DND-41 (cell line): ENCODE data around the gene LDAF1.

ENCODE experiments used
- ATAC-seq: fragments of 200-7000 bp; cut with Tn5 transposase; 3 replicates; pipeline ENCODE4 v1.9.1; 2021; ENCODE audit warnings: low read depth; ENCODE audit not compliant: insufficient read depth
- DNase-seq: peaks from one replicate; pipeline ENCODE4 v3.0.0-alpha.2; 2020
- H2AFZ ChIP-seq: 2 replicates; pipeline ENCODE4 v1.6.0; 2012; ENCODE audit warnings: low read depth, low read length
- H3K27ac ChIP-seq: 2 replicates; pipeline ENCODE4 v1.5.1; 2012; ENCODE audit warnings: low read length, inconsistent platforms
- H3K27me3 ChIP-seq: fragments of 200-600 bp; sonication (generic); 2 replicates; pipeline ENCODE4 v1.6.0; 2012; ENCODE audit warnings: low read length, mild to moderate bottlenecking, inconsistent platforms; ENCODE audit not compliant: insufficient read depth, poor library complexity
- H3K36me3 ChIP-seq: 2 replicates; pipeline ENCODE4 v1.5.1; 2012; ENCODE audit warnings: low read length, inconsistent platforms; ENCODE audit not compliant: insufficient read depth
- H3K4me1 ChIP-seq: 2 replicates; pipeline ENCODE4 v1.5.1; 2012; ENCODE audit warnings: mild to moderate bottlenecking, low read length; ENCODE audit not compliant: insufficient read depth
- H3K4me2 ChIP-seq: 2 replicates; pipeline ENCODE4 v1.6.0; 2012; ENCODE audit warnings: mild to moderate bottlenecking, moderate library complexity, low read length, inconsistent platforms; ENCODE audit not compliant: insufficient read depth
- H3K4me3 ChIP-seq, 2 experiments: fragments of 200-600 bp in 1 of 2; shearing (Covaris generic) in 1 of 2; 2 replicates each; pipeline ENCODE4 v1.5.1; 2012 to 2016; ENCODE audit warnings: inconsistent platforms in 2 of 2, low read length in 2 of 2, mild to moderate bottlenecking in 2 of 2, low read depth in 1 of 2, moderate library complexity in 1 of 2
- H3K79me2 ChIP-seq: 2 replicates; pipeline ENCODE4 v1.6.0; 2012; ENCODE audit warnings: low read length, inconsistent platforms; ENCODE audit not compliant: insufficient read depth
- H3K9ac ChIP-seq: 2 replicates; pipeline ENCODE4 v1.6.0; 2012; ENCODE audit warnings: low read depth, mild to moderate bottlenecking, inconsistent platforms, low read length, moderate library complexity
- H3K9me3 ChIP-seq: 2 replicates; pipeline ENCODE4 v1.5.1; 2012; ENCODE audit warnings: low read length, moderate library complexity, mild to moderate bottlenecking, inconsistent platforms; ENCODE audit not compliant: insufficient read depth, severe bottlenecking
- H4K20me1 ChIP-seq: 2 replicates; pipeline ENCODE4 v1.6.0; 2012; ENCODE audit warnings: low read length; ENCODE audit not compliant: insufficient read depth
- CTCF ChIP-seq: IDR thresholded peaks from 2 replicates; pipeline ENCODE4 v1.5.1; 2012; ENCODE audit warnings: borderline replicate concordance, low read length, moderate library complexity, mild to moderate bottlenecking; ENCODE audit not compliant: poor library complexity, severe bottlenecking; ENCODE audit errors: extremely low read depth
- EZH2 ChIP-seq: IDR thresholded peaks from 3 replicates; pipeline ENCODE4 v1.6.1; 2012; ENCODE audit warnings: borderline replicate concordance, low read depth, mild to moderate bottlenecking, moderate library complexity, low read length, inconsistent platforms; ENCODE audit not compliant: severe bottlenecking

The LDAF1 gene

GRCh38 chr16:21197621-21198020 lies 39.1 kb downstream of the LDAF1 start:
- ATAC-seq: no peak
- no peak for TF ChIP-seq CTCF
- TF ChIP-seq EZH2: no peak

GRCh38 chr16:21199607-21200218 lies 41.2 kb downstream of the LDAF1 start:
- no peaks in the 10 kb centered on the region for H3K9me3 ChIP-seq
- H3K4me1 ChIP-seq: no peaks in the 10 kb centered on the region
- peaks cover 9% of the 10 kb centered on the region for H3K27me3 ChIP-seq
- no peaks in the 10 kb centered on the region for H3K79me2 ChIP-seq
- no peak for ATAC-seq
- no peak for DNase-seq
- H3K4me3 ChIP-seq: no peak overlapping the region
- H3K9ac ChIP-seq: no peak overlapping the region
- H3K4me2 ChIP-seq: no peak overlapping the region
- TF ChIP-seq CTCF: no peak
- TF ChIP-seq EZH2: no peak
- H2AFZ ChIP-seq: no peak overlapping the region
- H3K36me3 ChIP-seq: no peaks in the 10 kb centered on the region
- no peaks in the 10 kb centered on the region for H4K20me1 ChIP-seq
- no peak overlapping the region for H3K27ac ChIP-seq

More at GRCh38 chr16:21197621-21198020, 39.1 kb downstream of the LDAF1 start:
- Histone ChIP-seq H3K27me3 (peaks cover 9% of the 10 kb centered on the region), H3K27ac (no peak overlapping the region), H3K36me3 (no peaks in the 10 kb centered on the region), H3K4me3 (no peak overlapping the region), H3K79me2 (no peaks in the 10 kb centered on the region), H3K4me2 (no peak overlapping the region), H3K4me1 (no peaks in the 10 kb centered on the region), H3K9me3 (no peaks in the 10 kb centered on the region), H3K9ac (no peak overlapping the region), H4K20me1 (no peaks in the 10 kb centered on the region), H2AFZ (no peak overlapping the region)
- DNase-seq: no peak

- Histone ChIP-seq H2AFZ (no peak overlapping the region), H3K9me3 (no peaks in the 10 kb centered on the region), H3K9ac (no peak overlapping the region), H4K20me1 (no peaks in the 10 kb centered on the region), H3K4me1 (no peaks in the 10 kb centered on the region), H3K4me3 (no peak overlapping the region), H3K4me2 (no peak overlapping the region), H3K36me3 (no peaks in the 10 kb centered on the region), H3K79me2 (no peaks in the 10 kb centered on the region), H3K27ac (no peak overlapping the region), H3K27me3 (peaks cover 4% of the 10 kb centered on the region)
- ATAC-seq (no peak), DNase-seq (no peak)
- TF ChIP-seq CTCF: no peak
- no peak for TF ChIP-seq EZH2
Observed at GRCh38 chr16:21203155-21203797, 44.8 kb downstream of the LDAF1 start.
